Upper lobe of right lung (tissue), 1 donor: ENCODE measurements around the gene DPH6. TPM values are rescaled to one million over a fixed set of nuclear protein-coding genes. Genes with fewer than 3 reads are reported as not detected.

ENCODE experiments used
- ATAC-seq: fragments of 200-7000 bp; cut with Tn5 transposase; one replicate; pipeline ENCODE4 v1.9.1; 2020; ENCODE audit warnings: mild to moderate bottlenecking, moderate library complexity
- DNase-seq: peaks from one replicate; pipeline ENCODE4 v3.0.0-alpha.2; 2020
- H3K27ac ChIP-seq: fragments of 200-600 bp; one replicate; pipeline ENCODE4 v1.8.0; 2022
- H3K27me3 ChIP-seq: fragments of 200-600 bp; one replicate; pipeline ENCODE4 v1.8.0; 2022; ENCODE audit warnings: mild to moderate bottlenecking
- H3K36me3 ChIP-seq: fragments of 200-600 bp; one replicate; pipeline ENCODE4 v1.8.0; 2022
- H3K4me1 ChIP-seq: fragments of 200-600 bp; one replicate; pipeline ENCODE4 v1.8.0; 2022
- H3K4me3 ChIP-seq: fragments of 200-600 bp; one replicate; pipeline ENCODE4 v1.8.0; 2022; ENCODE audit warnings: mild to moderate bottlenecking
- H3K9me3 ChIP-seq: fragments of 200-600 bp; one replicate; pipeline ENCODE4 v1.8.0; 2022
- intact Hi-C: fragments of 100-400 bp; cut with DNase I; formaldehyde crosslinking; loops from one replicate; pipeline ENCODE4 v1.11.0; 2022
- total RNA-seq: library from RNA; stranded (reverse); fragmentation: NEBNext Ultra II Directional; extraction: Animal tissue kit (Norgen Biotek cat#: 25700); gene quantifications from one replicate; pipeline ENCODE4 v1.2.1, GENCODE V29; 2021
- TF ChIP-seq, protein P1 (sequence below): fragments of 200-600 bp; IDR thresholded peaks from one replicate; pipeline ENCODE4 v1.8.0; 2022; ENCODE audit warnings: antibody characterized with exemption
- donor health status: DM: no; HTN: yes; CAD: no; lungs with severe emphysema.

DPH6 gene
- total RNA-seq, 1 donor from 2014 or later, result 15.8 TPM

GRCh38 chr15:35477312-35478262, 68.4 kb downstream of the DPH6 start:
- H3K4me1 ChIP-seq, result no peaks in the 10 kb centered on the region
- DNase-seq (no peak), ATAC-seq (no peak)
- H3K4me3 ChIP-seq, result no peak overlapping the region
- H3K27ac ChIP-seq, result no peak overlapping the region
- intact Hi-C loops, result no loop called here
- H3K9me3 ChIP-seq, result no peaks in the 10 kb centered on the region
- TF ChIP-seq, protein P1, sequence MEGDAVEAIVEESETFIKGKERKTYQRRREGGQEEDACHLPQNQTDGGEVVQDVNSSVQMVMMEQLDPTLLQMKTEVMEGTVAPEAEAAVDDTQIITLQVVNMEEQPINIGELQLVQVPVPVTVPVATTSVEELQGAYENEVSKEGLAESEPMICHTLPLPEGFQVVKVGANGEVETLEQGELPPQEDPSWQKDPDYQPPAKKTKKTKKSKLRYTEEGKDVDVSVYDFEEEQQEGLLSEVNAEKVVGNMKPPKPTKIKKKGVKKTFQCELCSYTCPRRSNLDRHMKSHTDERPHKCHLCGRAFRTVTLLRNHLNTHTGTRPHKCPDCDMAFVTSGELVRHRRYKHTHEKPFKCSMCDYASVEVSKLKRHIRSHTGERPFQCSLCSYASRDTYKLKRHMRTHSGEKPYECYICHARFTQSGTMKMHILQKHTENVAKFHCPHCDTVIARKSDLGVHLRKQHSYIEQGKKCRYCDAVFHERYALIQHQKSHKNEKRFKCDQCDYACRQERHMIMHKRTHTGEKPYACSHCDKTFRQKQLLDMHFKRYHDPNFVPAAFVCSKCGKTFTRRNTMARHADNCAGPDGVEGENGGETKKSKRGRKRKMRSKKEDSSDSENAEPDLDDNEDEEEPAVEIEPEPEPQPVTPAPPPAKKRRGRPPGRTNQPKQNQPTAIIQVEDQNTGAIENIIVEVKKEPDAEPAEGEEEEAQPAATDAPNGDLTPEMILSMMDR, result no peak
- no peaks in the 10 kb centered on the region for H3K36me3 ChIP-seq
- no peaks in the 10 kb centered on the region for H3K27me3 ChIP-seq

DNA sequence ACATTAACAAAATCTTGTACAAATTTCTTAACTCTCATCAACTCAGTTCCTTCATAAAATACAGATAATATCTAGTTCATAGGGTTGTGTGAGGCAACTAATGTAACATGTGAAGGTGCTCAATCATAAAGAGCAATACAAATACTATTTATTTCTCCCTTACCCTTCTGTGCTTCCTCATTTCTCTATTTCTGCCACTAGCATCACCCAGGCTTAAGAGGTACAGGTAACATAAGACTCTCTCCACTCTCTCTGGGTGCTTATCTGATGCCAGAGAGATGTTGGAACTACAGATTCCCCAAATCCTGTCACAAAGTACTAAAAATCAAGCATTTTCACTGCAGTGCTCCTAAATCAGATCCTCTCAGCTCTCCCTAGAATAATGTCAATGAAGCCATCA, 74.9 kb downstream of the DPH6 start:
- H3K27ac ChIP-seq, result no peak overlapping the region
- intact Hi-C loops, result no loop called here
- no peak for ATAC-seq
- no peaks in the 10 kb centered on the region for H3K36me3 ChIP-seq
- H3K27me3 ChIP-seq, result no peaks in the 10 kb centered on the region
- no peaks in the 10 kb centered on the region for H3K4me1 ChIP-seq
- no peak overlapping the region for H3K4me3 ChIP-seq
- TF ChIP-seq, protein P1, result no peak
- DNase-seq, result no peak
- no peaks in the 10 kb centered on the region for H3K9me3 ChIP-seq

- DNase-seq (no peak), ATAC-seq (no peak)
- TF ChIP-seq, protein P1, result no peak
- intact Hi-C loops, result no loop called here
- Histone ChIP-seq H3K4me1 (no peaks in the 10 kb centered on the region), H3K27me3 (no peaks in the 10 kb centered on the region), H3K27ac (no peak overlapping the region), H3K9me3 (no peaks in the 10 kb centered on the region), H3K4me3 (no peak overlapping the region), H3K36me3 (no peaks in the 10 kb centered on the region)
Observed at GRCh38 chr15:35470441-35470840, 75.5 kb downstream of the DPH6 start.

GRCh38 chr15:35466476-35466875, 79.5 kb downstream of the DPH6 start:
- H3K27ac ChIP-seq, result no peak overlapping the region
- intact Hi-C loops, result no loop called here
- no peaks in the 10 kb centered on the region for H3K36me3 ChIP-seq
- H3K9me3 ChIP-seq, result no peaks in the 10 kb centered on the region
- H3K4me1 ChIP-seq, result no peaks in the 10 kb centered on the region
- TF ChIP-seq, protein P1, result no peak
- H3K4me3 ChIP-seq, result no peak overlapping the region
- DNase-seq (no peak), ATAC-seq (no peak)
- H3K27me3 ChIP-seq, result no peaks in the 10 kb centered on the region

GRCh38 chr15:35465783-35466182, 80.2 kb downstream of the DPH6 start:
- H3K36me3 ChIP-seq, result no peaks in the 10 kb centered on the region
- ATAC-seq, result no peak

More at GRCh38 chr15:35465783-35466182, 80.2 kb downstream of the DPH6 start:
- no peak for DNase-seq
- H3K4me3 ChIP-seq, result no peak overlapping the region
- no peak overlapping the region for H3K27ac ChIP-seq
- intact Hi-C loops, result no loop called here
- no peaks in the 10 kb centered on the region for H3K4me1 ChIP-seq
- TF ChIP-seq, protein P1, result no peak
- H3K9me3 ChIP-seq, result no peaks in the 10 kb centered on the region
- H3K27me3 ChIP-seq, result no peaks in the 10 kb centered on the region
